ENCODE data around the gene CLCN4. TPM values are rescaled to one million over a fixed set of nuclear protein-coding genes. Genes with fewer than 3 reads are reported as not detected.

Gene CLCN4
- 10 to 100 TPM in 1 of 2 donors, 1 to 10 TPM in 1; 7.8 to 11.8 TPM for total RNA-seq
- 1 to 10 TPM; 4.4 to 6.6 (median 5.5) TPM for polyA plus RNA-seq (ENCODE audit: insufficient read length in 6 of 6)
- long read RNA-seq, donor 1 = 0 reads
- long read RNA-seq, donor 2, full-length matches to known transcripts = 1 of 1 reads
- long read RNA-seq, donor 2, partial matches to known transcripts = 0 of 1 reads
- long read RNA-seq, donor 2, other reads (novel, unspliced or antisense) = 0 of 1 reads
- long read RNA-seq, donor 3 = 0 reads
- long read RNA-seq, donor 4 = 0 reads
- long read RNA-seq, donor 5 = 0 reads
- long read RNA-seq, donor 6, full-length matches to known transcripts = 1 of 1 reads
- long read RNA-seq, donor 6, partial matches to known transcripts = 0 of 1 reads
- long read RNA-seq, donor 6, other reads (novel, unspliced or antisense) = 0 of 1 reads
- long read RNA-seq, donor 7, full-length matches to known transcripts = 1 of 1 reads
- long read RNA-seq, donor 7, partial matches to known transcripts = 0 of 1 reads
- long read RNA-seq, donor 7, other reads (novel, unspliced or antisense) = 0 of 1 reads
- long read RNA-seq, donor 8 = 0 reads
- long read RNA-seq, donor 9 = 0 reads
- long read RNA-seq, donor 10 = 0 reads
- long read RNA-seq, donor 11, full-length matches to known transcripts = 2 of 7 reads
- long read RNA-seq, donor 11, partial matches to known transcripts = 5 of 7 reads
- long read RNA-seq, donor 11, other reads (novel, unspliced or antisense) = 0 of 7 reads
- long read RNA-seq, donor 12, full-length matches to known transcripts = 2 of 2 reads
- long read RNA-seq, donor 12, partial matches to known transcripts = 0 of 2 reads
- long read RNA-seq, donor 12, other reads (novel, unspliced or antisense) = 0 of 2 reads

DNA sequence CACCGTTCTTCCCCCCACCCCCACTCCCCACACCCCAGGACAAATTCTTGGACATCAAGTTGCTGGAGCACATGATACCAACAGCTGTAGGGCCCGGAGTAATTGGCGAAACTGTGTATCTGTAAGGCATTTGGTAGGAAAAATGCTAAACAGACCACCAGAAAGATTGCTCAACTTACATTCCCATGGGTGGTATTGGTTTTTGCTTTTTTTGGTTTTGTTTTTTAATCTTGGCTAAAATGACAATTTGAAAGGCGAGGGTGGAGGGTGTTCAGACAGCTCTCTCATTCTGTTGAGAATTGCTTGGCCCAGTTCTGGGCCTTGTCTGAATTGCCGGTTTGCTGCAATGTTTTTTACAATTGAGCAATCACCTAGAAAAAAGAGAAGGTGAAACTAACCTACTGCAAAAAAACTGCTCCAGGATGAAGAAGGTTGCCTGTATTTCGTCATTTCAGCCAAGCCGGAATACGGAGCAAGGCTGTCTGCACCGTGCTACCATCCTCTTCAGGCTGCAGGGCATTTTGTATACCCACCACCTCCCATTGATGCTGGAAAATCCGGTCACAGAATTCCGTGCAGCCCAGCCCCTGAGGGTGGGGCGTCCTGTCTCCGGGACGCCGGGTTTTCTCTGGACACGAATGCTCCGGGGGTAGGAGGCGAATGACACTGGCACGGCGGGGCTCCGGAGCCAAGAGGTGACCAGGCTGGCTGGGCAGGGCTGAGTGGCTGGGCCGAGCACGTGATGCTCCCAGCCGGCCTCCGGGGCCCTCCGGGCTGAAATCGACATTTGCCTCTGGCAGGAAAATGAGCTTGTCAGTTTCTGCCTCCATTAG, at the start of gene CLCN4:
Gene CLCN4 (plus strand): TSS at position 777 of the 833 bp plus-strand sequence. CDS start 28,058 bp downstream, outside the sequence.
- Histone ChIP-seq H3K4me3 (peak within 1 kb of the TSS; percentile 17 to 29), H3K27me3 (peaks cover 3 to 10% of the 10 kb centered on the region in 2 donors), H3K36me3 (no peaks in the 10 kb centered on the region), H3K4me1 (peaks cover 0 to 8% of the 10 kb centered on the region in 2 donors), H3K27ac (peak within 1 kb of the TSS; percentile 64 to 72), H3K9me3 (no peaks in the 10 kb centered on the region)
- peak; percentile 93 for ATAC-seq
- intact Hi-C loops (cut with DNase I) = no loop called here
- TF ChIP-seq, protein P1, sequence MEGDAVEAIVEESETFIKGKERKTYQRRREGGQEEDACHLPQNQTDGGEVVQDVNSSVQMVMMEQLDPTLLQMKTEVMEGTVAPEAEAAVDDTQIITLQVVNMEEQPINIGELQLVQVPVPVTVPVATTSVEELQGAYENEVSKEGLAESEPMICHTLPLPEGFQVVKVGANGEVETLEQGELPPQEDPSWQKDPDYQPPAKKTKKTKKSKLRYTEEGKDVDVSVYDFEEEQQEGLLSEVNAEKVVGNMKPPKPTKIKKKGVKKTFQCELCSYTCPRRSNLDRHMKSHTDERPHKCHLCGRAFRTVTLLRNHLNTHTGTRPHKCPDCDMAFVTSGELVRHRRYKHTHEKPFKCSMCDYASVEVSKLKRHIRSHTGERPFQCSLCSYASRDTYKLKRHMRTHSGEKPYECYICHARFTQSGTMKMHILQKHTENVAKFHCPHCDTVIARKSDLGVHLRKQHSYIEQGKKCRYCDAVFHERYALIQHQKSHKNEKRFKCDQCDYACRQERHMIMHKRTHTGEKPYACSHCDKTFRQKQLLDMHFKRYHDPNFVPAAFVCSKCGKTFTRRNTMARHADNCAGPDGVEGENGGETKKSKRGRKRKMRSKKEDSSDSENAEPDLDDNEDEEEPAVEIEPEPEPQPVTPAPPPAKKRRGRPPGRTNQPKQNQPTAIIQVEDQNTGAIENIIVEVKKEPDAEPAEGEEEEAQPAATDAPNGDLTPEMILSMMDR (IDR thresholded peaks at IDR 0.05) = no peak
- DNase-seq = peak in 3 of 4 donors; percentile 52 to 90 (median 72)

DNA sequence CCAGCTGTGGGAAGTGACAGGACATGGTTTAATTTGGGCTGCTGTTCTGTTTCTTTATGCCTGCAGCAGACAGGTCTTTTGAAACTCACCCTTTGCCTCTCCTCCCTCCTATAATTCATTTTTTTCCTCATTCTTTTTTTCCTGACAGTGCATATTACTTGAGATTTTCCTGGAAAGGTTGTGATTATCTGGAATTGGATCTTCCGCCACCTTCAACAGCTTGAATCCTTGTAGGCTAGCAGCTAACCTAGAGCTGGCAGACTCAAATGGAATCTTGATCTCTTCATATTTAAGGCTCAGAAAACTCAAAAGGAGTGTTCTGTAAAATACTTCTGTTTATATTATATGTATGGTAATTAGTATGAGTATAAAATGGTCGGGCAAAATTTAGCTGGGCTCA, 49.3 kb upstream of the CLCN4 start:
- Histone ChIP-seq H3K36me3 (peaks cover 0 to 9% of the 10 kb centered on the region in 2 donors), H3K4me1 (peaks cover 0 to 11% of the 10 kb centered on the region in 2 donors), H3K27ac (peak overlapping the region in 1 of 2 donors; percentile 13), H3K27me3 (no peaks in the 10 kb centered on the region), H3K4me3 (no peak overlapping the region), H3K9me3 (no peaks in the 10 kb centered on the region)
- TF ChIP-seq, protein P1 (IDR thresholded peaks at IDR 0.05) = no peak
- intact Hi-C loops (cut with DNase I) = no loop called here
- DNase-seq (no peak), ATAC-seq (no peak)

DNA sequence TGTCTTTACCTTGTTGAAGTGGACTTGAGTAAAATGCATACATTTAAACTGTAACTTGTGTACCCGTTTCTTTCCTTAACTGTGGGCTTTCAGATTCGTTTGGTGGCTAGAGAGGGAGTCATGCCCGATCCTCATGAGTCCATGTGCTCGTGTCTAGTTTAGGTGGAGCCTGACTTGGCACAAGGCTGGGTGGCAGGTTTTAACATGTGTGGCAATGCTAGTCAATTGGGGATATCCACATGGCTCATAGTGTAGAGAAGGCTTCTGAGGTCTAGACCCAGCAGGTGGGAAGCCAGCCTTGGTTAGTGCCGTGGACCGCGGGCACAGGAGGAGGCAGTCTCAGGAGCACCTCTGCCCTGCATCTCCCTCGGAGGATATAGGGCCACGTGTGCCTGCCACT, 48.5 kb upstream of the CLCN4 start:
- ATAC-seq = no peak

DNA sequence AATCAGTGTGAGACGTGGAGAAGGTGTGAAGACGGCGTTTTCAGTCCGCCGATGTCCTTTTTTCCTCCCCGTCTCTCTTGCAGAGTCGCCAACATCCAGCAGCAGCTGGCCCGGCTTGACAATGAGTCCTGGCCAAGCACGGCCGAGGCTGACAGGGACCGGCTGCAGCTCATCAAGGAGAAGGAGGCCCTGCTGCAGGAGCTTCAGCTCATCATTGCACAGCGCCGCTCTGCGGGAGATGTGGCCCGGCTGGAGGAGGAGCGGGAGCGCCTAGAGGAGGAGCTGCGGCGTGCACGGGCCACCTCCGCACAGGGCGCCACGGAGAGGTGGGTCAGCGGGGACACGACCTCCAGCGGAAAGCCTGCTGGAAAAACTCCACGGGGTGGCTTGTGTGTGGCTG, 47.1 kb upstream of the CLCN4 start:
- TF ChIP-seq, protein P1 (IDR thresholded peaks at IDR 0.05) = no peak
- intact Hi-C loops (cut with DNase I) = loop anchor here in 1 of 2 donors (10.0 kb wide), 1 partner anchor 215 kb away; no protein-coding TSS in a partner anchor
- ATAC-seq (peak; percentile 47), DNase-seq (peak in 2 of 4 donors; percentile 68 to 86)
- peaks cover 0 to 11% of the 10 kb centered on the region in 2 donors for H3K4me1 ChIP-seq
- peak overlapping the region in 1 of 2 donors; percentile 45 for H3K27ac ChIP-seq
- H3K27me3 ChIP-seq = no peaks in the 10 kb centered on the region
- no peaks in the 10 kb centered on the region for H3K9me3 ChIP-seq
- H3K36me3 ChIP-seq = peaks cover 0 to 9% of the 10 kb centered on the region in 2 donors
- no peak overlapping the region for H3K4me3 ChIP-seq

More for the DNA sequence above, 48.5 kb upstream of the CLCN4 start:
- H3K36me3 ChIP-seq = peaks cover 0 to 9% of the 10 kb centered on the region in 2 donors
- intact Hi-C loops (cut with DNase I) = no loop called here
- TF ChIP-seq, protein P1 (IDR thresholded peaks at IDR 0.05) = no peak
- DNase-seq = no peak
- peaks cover 0 to 11% of the 10 kb centered on the region in 2 donors for H3K4me1 ChIP-seq
- no peak overlapping the region for H3K4me3 ChIP-seq
- H3K27ac ChIP-seq = no peak overlapping the region
- H3K27me3 ChIP-seq = no peaks in the 10 kb centered on the region
- H3K9me3 ChIP-seq = no peaks in the 10 kb centered on the region

Measured in left lung (tissue), 14 donors.